OCI-LY7 (cell line): ENCODE results near the gene ADAMTS17. TPM values are rescaled to one million over a fixed set of nuclear protein-coding genes. Genes with fewer than 3 reads are reported as not detected.

Experiments used
- BruUV-seq: library from RNA; stranded (reverse); fragments of 400-500 nt; replicated peaks from 2 replicates; lab custom pipeline; 2021; lab: Mats Ljungman, UMichigan
- CTCF ChIA-PET: fragments of 300-600 bp; sonication (Branson Sonifier 250); formaldehyde crosslinking; loops from one replicate; lab custom pipeline; 2022; ENCODE audit warnings: antibody characterized with exemption; ENCODE audit not compliant: unreplicated experiment; lab: Charles Lee
- POLR2A ChIA-PET: fragments of 300-600 bp; sonication (Branson Sonifier 250); formaldehyde crosslinking; loops from one replicate; lab custom pipeline; 2022; ENCODE audit warnings: antibody characterized with exemption; lab: Charles Lee
- DNase-seq: peaks from one replicate; pipeline ENCODE4 v3.0.0-alpha.2; 2015; ENCODE audit warnings: low spot score
- H2AFZ ChIP-seq: fragments of 200-600 bp; sonication (generic), shearing (Covaris generic); 2 replicates; pipeline ENCODE4 v1.6.1; 2014; ENCODE audit warnings: mild to moderate bottlenecking, antibody characterized with exemption, low read length, moderate library complexity
- H3K27ac ChIP-seq: fragments of 200-600 bp; sonication (generic); 2 replicates; pipeline ENCODE4 v1.5.1; 2014; ENCODE audit warnings: mixed run types, low read depth, mild to moderate bottlenecking, moderate library complexity, low read length, inconsistent platforms; ENCODE audit not compliant: poor library complexity, severe bottlenecking
- H3K36me3 ChIP-seq: fragments of 200-600 bp; sonication (generic); 2 replicates; pipeline ENCODE4 v1.6.1; 2014; ENCODE audit warnings: mild to moderate bottlenecking, antibody characterized with exemption, low read length, moderate library complexity, mixed read lengths; ENCODE audit not compliant: insufficient read depth
- H3K4me1 ChIP-seq: fragments of 200-600 bp; sonication (generic); 2 replicates; pipeline ENCODE4 v1.5.1; 2014; ENCODE audit warnings: mild to moderate bottlenecking, low read length; ENCODE audit not compliant: insufficient read depth, poor library complexity, severe bottlenecking
- H3K4me2 ChIP-seq: fragments of 200-600 bp; sonication (generic); 2 replicates; pipeline ENCODE4 v1.6.1; 2014; ENCODE audit warnings: mild to moderate bottlenecking, low read length
- H3K4me3 ChIP-seq: fragments of 200-600 bp; sonication (generic); 2 replicates; pipeline ENCODE4 v1.5.1; 2014; ENCODE audit warnings: mild to moderate bottlenecking, low read depth, low read length; ENCODE audit not compliant: poor library complexity, severe bottlenecking
- H3K79me2 ChIP-seq: fragments of 200-600 bp; sonication (generic); 2 replicates; pipeline ENCODE4 v1.6.1; 2016; ENCODE audit warnings: low read depth, mild to moderate bottlenecking, low read length, moderate library complexity, mixed read lengths; ENCODE audit not compliant: insufficient read depth
- H3K9me2 ChIP-seq: fragments of 200-600 bp; sonication (generic); 2 replicates; pipeline ENCODE4 v1.6.1; 2016; ENCODE audit warnings: mild to moderate bottlenecking, low read length, mixed read lengths; ENCODE audit not compliant: insufficient read depth
- H3K9me3 ChIP-seq: fragments of 200-600 bp; sonication (generic); 2 replicates; pipeline ENCODE4 v1.6.1; 2014; ENCODE audit warnings: mild to moderate bottlenecking, mixed run types, low read length, mixed read lengths
- H4K20me1 ChIP-seq: fragments of 200-600 bp; sonication (generic); 2 replicates; pipeline ENCODE4 v1.6.1; 2014; ENCODE audit warnings: mild to moderate bottlenecking, antibody characterized with exemption, low read length, moderate library complexity, mixed read lengths; ENCODE audit not compliant: insufficient read depth
- CTCF ChIP-seq: fragments of 200-600 bp; sonication (generic); conservative IDR thresholded peaks from 2 replicates; pipeline ENCODE4 v1.5.1; 2014; ENCODE audit warnings: mild to moderate bottlenecking, antibody characterized with exemption, low read length, moderate library complexity, mixed read lengths
- EZH2phosphoT487 ChIP-seq: fragments of 200-600 bp; sonication (generic); IDR thresholded peaks from 2 replicates; pipeline ENCODE4 v1.6.1; 2018; ENCODE audit warnings: low read depth, borderline replicate concordance, mild to moderate bottlenecking, mixed run types, antibody characterized with exemption, low read length, moderate library complexity, mixed read lengths
- intact Hi-C: fragments of 100-400 bp; cut with micrococcal nuclease; formaldehyde crosslinking; loops from one replicate; pipeline ENCODE4 v1.10.0; 2022; ENCODE audit not compliant: unreplicated experiment
- total RNA-seq, 2 experiments: library from RNA; depleted of rRNA in 1 of 2; stranded (reverse); fragments of >200 nt in 1 of 2; shearing (Covaris generic) in 1 of 2; gene quantifications; 2 replicates each; pipeline ENCODE4 v1.2.3, GENCODE V29; 2014 to 2022

Gene ADAMTS17
- total RNA-seq, 2 experiments from 2014 or later = not detected

GRCh38 chr15:100205549-100206295 is 136.1 kb downstream of the ADAMTS17 start:
- POLR2A ChIA-PET = no interaction called here
- Histone ChIP-seq H3K4me2 (no peak overlapping the region), H3K79me2 (no peaks in the 10 kb centered on the region), H4K20me1 (no peaks in the 10 kb centered on the region), H2AFZ (no peak overlapping the region), H3K27ac (no peak overlapping the region), H3K4me3 (no peak overlapping the region), H3K9me2 (no peaks in the 10 kb centered on the region), H3K4me1 (peaks cover 23% of the 10 kb centered on the region), H3K36me3 (no peaks in the 10 kb centered on the region), H3K9me3 (no peaks in the 10 kb centered on the region)
- CTCF ChIA-PET = no interaction called here
- TF ChIP-seq CTCF (no peak), EZH2phosphoT487 (no peak)
- no TSS peak for BruUV-seq
- DNase-seq = no peak
- intact Hi-C loops = loop anchor here (10.0 kb wide), 1 partner anchor 129 kb away; no protein-coding TSS in a partner anchor

GRCh38 chr15:100204771-100205170 is 137.0 kb downstream of the ADAMTS17 start:
- DNase-seq = no peak
- no peaks in the 10 kb centered on the region for H3K79me2 ChIP-seq
- no peak for TF ChIP-seq EZH2phosphoT487
- no peak for TF ChIP-seq CTCF
- H3K4me3 ChIP-seq = no peak overlapping the region
- H4K20me1 ChIP-seq = no peaks in the 10 kb centered on the region
- H3K9me3 ChIP-seq = no peaks in the 10 kb centered on the region
- peaks cover 32% of the 10 kb centered on the region for H3K4me1 ChIP-seq
- ChIA-PET CTCF (no interaction called here), POLR2A (interaction anchor here (1.4 kb wide), 1 partner anchor 10 kb away, joined by 4 read pairs; no protein-coding TSS in a partner anchor)
- H3K4me2 ChIP-seq = no peak overlapping the region
- no TSS peak for BruUV-seq
- H2AFZ ChIP-seq = no peak overlapping the region
- intact Hi-C loops = loop anchor here (10.0 kb wide), 1 partner anchor 130 kb away; no protein-coding TSS in a partner anchor
- H3K9me2 ChIP-seq = no peaks in the 10 kb centered on the region
- H3K36me3 ChIP-seq = no peaks in the 10 kb centered on the region
- H3K27ac ChIP-seq = no peak overlapping the region

- Histone ChIP-seq H3K79me2 (no peaks in the 10 kb centered on the region), H3K27ac (no peak overlapping the region), H3K9me2 (no peaks in the 10 kb centered on the region), H3K9me3 (no peaks in the 10 kb centered on the region), H2AFZ (no peak overlapping the region), H3K4me1 (peaks cover 34% of the 10 kb centered on the region), H3K4me2 (no peak overlapping the region), H3K36me3 (no peaks in the 10 kb centered on the region), H4K20me1 (no peaks in the 10 kb centered on the region), H3K4me3 (no peak overlapping the region)
- ChIA-PET POLR2A (interaction anchor here (0.6 to 1.4 kb wide), 2 partner anchors 9 to 95 kb away, joined by 3 to 4 read pairs; no protein-coding TSS in a partner anchor), CTCF (no interaction called here)
- intact Hi-C loops = loop anchor here (10.0 kb wide), 1 partner anchor 131 kb away; no protein-coding TSS in a partner anchor
- DNase-seq = no peak
- BruUV-seq = no TSS peak
- TF ChIP-seq EZH2phosphoT487 (no peak), CTCF (no peak)
These were observed 137.6 kb downstream of the ADAMTS17 start for GRCh38 chr15:100204211-100204610.
